Raji (cell line): ENCODE measurements around the gene KIF26B.

Experiments
- POLR2A ChIP-seq: IDR thresholded peaks from 2 replicates; pipeline ENCODE4 v1.6.1; 2011; ENCODE audit warnings: low read depth, low read length, control low read depth; ENCODE audit not compliant: insufficient read depth

The KIF26B gene

DNA sequence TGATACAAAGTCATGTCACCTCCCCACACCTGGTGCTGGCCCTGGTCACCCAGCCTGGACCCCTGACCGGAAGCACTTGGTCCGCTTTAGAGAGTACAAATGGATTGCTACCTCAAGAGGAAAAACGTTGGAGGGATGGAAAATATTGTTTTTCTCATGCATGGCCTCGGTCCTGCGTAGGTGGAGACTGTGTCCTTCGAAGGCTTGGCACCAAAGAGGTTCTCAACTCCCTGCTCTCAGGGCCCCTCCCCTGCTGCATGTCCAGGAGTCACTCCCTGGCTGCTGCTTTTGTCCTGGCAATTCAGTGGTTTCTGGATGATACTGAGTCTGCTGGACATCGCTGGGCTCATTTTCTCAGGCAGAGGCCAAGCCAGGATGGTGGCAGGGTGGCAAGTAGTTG is 529.8 kb downstream of the KIF26B start:
- TF ChIP-seq POLR2A, result no peak

DNA sequence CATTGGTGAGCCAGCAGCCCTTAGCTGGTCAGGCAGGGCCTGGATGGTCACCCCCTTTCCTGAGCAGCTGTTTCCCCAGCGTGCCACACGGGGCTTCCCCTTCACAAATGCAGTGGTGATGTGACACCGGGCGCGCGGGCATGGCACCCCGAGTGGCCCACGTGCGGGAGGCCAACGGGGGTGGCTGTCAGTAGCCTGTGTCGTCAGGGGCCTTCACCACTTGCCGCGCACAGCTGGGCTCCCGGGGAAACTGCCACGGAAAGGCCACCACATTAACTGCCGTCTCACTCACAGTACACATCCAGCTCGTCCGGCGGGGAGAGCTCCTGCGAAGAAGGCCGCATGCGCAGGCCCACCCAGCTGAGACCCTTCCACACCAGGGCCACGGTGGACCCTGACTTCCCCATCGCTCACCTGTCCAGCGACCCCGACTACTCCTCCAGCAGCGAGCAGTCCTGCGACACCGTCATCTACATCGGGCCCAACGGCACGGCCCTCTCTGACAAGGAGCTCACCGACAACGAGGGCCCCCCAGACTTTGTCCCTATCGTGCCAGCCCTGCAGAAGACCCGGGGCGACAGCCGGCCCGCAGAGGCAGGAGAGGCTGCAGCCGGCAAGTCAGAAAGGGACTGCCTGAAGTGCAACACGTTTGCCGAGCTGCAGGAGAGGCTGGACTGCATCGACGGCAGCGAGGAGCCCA is 530.5 kb downstream of the KIF26B start:
- no peak for TF ChIP-seq POLR2A

DNA sequence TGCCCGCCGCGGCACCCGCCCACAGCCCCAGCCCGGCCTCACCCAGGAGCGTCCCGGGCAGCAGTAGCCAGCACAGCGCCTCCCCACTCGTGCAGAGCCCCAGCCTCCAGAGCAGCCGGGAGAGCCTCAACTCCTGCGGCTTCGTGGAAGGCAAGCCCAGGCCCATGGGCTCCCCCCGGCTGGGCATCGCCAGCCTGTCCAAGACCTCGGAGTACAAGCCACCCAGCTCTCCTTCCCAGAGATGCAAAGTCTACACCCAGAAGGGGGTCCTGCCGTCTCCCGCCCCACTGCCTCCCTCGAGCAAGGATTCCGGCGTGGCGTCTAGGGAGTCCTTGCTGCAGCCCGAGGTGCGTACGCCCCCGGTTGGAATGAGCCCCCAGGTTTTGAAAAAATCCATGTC is 531.2 kb downstream of the KIF26B start:
- no peak for TF ChIP-seq POLR2A

DNA sequence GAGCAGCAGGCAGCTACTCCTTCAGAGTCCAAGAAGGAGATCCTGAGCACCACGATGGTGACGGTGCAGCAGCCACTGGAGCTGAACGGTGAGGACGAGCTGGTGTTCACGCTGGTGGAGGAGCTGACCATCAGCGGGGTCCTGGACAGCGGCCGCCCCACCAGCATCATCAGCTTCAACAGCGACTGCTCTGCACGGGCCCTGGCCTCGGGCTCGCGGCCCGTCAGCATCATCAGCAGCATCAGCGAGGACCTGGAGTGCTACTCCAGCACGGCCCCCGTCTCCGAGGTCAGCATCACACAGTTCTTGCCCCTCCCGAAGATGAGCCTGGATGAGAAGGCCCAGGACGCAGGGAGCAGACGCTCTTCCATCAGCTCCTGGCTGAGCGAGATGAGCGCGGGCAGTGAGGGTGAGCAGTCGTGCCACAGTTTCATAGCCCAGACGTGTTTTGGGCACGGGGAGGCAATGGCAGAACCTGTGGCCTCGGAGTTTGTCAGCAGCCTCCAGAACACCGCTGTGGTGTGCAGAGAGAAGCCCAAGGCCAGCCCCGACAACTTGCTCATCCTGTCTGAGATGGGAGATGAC is 531.8 kb downstream of the KIF26B start:
- TF ChIP-seq POLR2A, result no peak

DNA sequence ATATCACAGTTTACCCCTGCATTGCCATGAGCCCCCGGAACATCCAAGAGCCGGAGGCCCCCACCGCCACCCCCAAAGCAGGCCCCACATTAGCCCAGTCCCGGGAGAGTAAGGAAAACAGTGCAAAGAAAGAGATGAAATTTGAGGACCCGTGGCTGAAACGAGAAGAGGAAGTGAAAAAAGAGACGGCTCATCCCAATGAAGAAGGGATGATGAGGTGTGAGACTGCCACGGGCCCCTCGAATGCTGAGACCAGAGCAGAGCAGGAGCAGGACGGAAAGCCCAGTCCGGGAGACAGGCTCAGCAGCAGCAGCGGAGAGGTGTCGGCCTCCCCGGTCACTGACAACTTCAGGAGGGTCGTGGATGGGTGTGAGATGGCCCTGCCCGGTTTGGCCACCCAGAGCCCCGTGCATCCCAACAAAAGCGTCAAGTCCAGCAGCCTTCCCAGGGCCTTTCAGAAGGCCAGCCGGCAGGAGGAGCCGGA is 532.4 kb downstream of the KIF26B start:
- no peak for TF ChIP-seq POLR2A

DNA sequence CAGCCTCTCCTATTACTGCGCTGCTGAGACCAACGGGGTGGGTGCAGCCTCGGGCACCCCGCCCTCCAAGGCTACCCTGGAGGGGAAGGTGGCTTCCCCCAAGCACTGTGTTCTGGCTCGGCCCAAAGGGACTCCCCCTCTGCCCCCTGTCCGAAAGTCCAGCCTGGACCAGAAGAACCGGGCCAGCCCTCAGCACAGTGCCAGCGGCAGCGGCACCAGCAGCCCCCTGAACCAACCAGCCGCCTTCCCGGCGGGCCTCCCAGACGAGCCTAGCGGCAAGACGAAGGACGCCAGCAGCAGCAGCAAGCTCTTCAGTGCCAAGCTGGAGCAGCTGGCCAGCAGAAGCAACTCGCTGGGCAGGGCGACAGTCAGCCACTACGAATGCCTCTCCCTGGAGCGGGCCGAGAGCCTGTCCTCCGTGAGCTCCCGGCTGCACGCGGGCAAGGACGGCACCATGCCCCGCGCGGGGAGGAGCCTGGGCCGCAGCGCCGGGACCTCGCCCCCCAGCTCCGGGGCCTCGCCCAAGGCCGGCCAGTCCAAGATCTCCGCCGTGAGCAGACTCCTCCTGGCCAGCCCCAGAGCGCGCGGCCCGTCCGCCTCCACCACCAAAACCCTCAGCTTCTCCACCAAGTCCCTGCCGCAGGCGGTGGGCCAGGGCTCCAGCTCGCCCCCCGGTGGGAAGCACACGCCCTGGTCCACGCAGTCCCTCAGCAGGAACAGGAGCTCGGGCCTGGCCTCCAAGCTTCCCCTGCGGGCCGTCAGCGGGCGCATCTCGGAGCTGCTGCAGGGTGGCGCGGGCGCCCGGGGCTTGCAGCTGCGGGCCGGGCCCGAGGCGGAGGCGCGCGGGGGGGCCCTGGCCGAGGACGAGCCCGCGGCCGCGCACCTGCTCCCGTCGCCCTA is 533.1 kb downstream of the KIF26B start:
- TF ChIP-seq POLR2A, result no peak

DNA sequence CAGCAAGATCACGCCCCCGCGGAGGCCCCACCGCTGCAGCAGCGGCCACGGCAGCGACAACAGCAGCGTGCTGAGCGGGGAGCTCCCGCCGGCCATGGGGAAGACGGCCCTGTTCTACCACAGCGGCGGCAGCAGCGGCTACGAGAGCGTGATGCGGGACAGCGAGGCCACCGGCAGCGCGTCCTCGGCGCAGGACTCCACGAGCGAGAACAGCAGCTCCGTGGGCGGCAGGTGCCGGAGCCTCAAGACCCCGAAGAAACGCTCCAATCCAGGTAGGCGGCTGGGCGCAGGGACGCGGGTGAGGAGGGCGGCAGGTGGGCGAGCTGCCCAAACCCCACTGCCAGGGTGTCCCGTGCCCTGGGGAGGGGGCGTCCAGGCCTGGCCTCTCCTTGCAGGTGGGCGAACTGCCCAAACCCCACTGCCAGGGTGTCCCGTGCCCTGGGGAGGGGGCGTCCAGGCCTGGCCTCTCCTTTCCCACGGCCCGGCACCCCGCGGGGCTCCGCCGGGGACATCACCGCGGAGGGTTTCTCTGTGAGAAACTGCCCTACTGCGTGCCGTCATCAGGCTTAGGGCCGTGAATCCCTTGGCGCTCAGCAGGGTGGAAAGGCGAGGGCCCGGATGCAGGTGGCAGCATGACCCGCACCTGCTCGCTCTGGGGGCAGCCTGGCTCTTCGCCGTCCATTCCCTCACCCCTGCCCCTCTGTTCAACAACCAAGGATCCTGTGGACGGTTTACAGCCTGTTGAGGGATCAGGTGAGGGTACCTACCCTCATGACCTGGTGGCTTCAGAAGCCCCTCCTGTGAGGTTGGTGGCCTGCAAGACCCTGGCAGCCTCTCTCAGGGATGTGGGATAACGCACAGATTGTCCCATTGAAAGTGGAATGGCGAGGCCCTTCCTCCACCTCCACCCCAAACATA is 534.0 kb downstream of the KIF26B start:
- TF ChIP-seq POLR2A, result no peak

DNA sequence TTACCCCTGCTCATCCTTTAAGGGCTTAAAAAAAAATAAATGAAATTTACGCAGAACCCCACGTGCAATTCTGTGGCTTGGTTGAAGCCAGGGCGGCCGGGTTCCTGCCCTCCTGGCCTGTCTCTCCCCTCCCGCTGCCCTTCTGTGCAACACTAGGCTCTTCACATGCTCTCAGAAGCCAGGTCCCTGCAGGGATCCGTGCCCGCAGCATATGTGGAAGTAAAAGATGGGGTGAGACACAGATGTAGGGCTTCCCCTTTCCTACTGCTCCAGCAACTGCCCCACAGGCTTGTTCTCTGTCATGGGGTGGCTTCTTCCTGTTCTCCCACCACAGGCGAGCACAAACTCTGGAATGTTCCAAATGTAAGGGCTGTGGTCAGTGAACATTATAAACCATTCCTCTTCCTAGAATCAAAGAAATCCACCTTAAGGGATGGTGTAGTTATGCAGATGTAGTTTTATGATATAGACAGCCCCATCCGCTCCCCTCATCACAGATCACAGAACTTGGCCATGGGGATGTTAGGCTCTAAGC is 535.4 kb downstream of the KIF26B start:
- no peak for TF ChIP-seq POLR2A

DNA sequence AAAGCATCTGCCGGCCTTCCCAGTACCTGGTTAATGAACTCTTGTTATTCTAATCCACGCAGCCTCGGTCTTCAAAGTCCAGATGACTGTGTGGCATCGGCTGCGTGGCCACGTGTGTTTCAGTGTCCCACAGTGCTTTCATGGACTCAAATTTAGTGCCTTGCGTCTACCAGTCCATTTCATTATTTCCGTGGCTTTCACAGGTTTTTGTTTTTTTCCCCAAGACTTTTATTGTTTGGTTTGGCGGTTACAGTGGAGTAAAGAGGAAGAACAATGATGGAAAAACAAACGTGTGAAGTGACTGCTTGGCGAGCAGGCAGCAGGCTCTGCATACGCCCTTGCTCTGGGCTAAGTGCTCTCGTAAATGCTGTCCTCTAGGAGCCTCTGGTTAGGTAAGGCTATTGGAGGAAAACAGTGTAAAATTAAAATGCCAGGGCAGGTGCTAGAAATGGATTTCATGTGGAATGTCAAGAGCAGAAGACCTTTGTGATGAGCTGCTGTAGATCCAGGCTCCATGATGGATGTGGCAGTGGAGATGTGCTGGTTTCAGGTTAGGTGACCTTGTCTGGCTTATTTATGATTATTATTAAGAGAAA is 536.3 kb downstream of the KIF26B start:
- no peak for TF ChIP-seq POLR2A

DNA sequence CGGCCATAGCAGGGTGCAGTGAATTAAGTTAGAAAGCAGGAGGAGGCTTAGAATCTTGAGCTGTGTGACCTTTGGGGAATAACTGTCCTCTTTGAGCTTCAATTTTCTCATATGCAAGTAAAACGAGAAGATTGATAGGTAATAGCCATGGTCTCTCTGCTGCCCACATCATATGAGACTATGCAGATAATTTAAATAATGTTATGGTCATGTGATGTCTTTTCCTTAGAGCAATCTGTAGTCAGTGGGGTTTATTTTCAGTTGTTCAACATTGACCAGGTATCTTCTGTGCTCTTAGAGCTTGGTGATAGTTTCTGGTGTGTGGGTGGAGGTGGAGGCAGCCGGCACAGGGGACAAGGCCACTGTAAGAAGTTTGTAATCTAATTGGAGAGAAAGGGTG is 537.1 kb downstream of the KIF26B start:
- TF ChIP-seq POLR2A, result no peak

DNA sequence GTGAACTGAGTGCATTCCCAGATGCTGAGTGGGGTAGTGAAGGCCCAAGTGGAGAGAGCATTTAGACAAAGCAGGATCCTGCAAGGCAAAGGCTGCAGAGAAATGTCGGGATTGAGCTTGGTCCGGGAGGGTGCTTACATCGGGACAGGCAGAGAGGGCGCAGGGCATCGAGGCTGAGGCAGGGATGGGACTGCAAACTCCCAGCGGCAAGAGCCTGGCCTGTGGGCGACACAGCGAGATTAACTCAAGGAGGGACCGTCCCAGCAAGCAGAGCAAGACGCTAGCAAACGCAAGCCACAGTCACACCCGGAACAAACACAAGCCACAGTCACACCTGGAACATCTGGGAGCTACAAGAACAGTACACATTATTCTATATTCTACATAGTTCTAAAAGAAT is 537.5 kb downstream of the KIF26B start:
- TF ChIP-seq POLR2A, result no peak

DNA sequence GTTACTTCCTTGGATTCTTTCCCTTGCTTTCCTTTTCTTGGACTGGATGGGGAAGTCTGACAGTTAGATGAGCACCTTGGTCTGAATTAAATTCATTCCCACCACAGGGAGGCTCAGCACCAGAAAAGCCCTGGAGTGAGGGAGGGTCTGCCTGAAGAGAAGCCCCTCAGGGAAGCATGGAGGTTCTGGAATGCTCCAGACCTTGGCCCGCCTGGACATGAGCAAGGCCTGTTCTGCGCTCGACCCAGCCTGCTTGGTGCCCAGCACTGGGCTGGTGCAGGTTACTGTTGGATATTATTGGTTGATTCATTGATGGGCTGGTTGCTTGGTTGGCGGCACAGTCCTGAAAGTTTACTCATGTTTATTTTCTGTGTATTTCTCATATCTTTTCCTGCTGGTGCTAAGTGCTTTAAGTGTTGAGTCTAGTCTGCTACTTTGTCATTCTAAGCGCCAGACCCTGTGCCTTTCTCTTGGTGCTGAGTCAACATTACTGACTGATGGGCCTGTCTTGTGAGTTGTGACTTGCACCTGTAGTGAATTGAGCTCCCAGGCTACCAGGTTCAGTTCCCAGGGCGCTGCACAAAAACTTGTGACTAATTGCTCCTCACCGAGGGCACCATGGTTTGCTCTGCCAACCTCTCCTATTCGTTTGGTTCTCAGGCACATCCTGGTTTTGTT is 538.5 kb downstream of the KIF26B start:
- no peak for TF ChIP-seq POLR2A

DNA sequence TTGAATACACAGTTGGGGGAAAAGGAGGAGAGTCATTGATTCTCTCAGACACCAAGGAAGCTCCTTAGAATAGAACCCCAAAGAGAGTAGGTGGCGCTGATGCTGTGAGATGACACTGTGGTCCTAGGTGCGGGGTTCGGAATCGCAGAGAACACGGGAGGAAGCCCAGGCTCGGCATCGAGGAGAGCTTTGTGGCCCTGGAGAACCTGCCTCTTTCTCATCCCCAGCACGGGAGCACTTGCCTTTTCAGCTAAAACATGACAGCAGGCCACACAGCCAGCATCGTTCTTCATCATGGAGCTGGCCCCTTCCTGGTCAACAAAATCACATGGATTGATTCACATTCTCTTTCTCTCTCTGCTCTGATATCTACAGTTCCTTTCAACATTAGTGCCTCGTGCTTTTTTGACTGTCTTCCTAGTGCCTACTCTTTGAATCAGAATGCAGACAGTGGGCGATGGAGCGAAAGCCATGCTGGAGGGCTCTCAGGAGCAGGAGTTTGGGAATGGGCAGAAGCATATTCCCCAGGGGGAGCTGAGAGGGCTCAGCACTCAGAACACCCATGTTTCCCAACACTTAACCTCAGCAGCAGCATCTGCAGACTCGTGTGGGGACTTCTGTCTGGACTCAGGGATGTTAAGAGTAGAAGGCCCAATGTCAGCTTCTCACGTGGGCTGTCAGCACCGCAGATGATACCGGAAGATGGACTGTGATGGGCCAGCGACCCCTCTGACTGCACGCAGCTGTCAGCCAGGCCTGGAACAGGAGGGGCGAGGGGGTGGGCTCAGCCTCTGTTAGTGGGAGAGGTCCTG is 539.4 kb downstream of the KIF26B start:
- TF ChIP-seq POLR2A, result no peak
